GM12892 (cell line): ENCODE data around the gene ASIC2.

Experiments
- POLR2A ChIP-seq: IDR thresholded peaks from 2 replicates; pipeline ENCODE4 v1.6.1; 2011; ENCODE audit warnings: low read depth, low read length, control low read depth
- TAF1 ChIP-seq: IDR thresholded peaks from 2 replicates; pipeline ENCODE4 v1.6.1; 2011; ENCODE audit warnings: low read depth, mild to moderate bottlenecking, control low read depth, low read length, borderline replicate concordance

GRCh38 chr17:33273271-33273670, 19.8 kb downstream of the ASIC2 start:
- TF ChIP-seq POLR2A (no peak), TAF1 (no peak)
